Right cardiac atrium (tissue), 5 donors: Measurements from ENCODE around the gene BLOC1S5. TPM values are rescaled to one million over a fixed set of nuclear protein-coding genes. Genes with fewer than 3 reads are reported as not detected.

Experiments used
- ATAC-seq, 2 donors: fragments of 200-7000 bp; cut with Tn5 transposase; one replicate each; pipeline versions ENCODE4 v1.8.0 to v1.9.1; 2020; ENCODE audit warnings: moderate library complexity in 2 of 2, mild to moderate bottlenecking in 1 of 2
- DNase-seq, 3 donors: peaks; one replicate each; pipeline ENCODE4 v3.0.0-alpha.2; 2020
- H3K27ac ChIP-seq: one replicate; pipeline ENCODE4 v1.5.1; 2013; ENCODE audit warnings: mild to moderate bottlenecking, low read length, control low read depth, moderate library complexity
- H3K27me3 ChIP-seq: one replicate; pipeline ENCODE4 v1.6.1; 2013; ENCODE audit not compliant: control insufficient read depth, insufficient read depth
- H3K4me1 ChIP-seq: one replicate; pipeline ENCODE4 v1.6.1; 2013; ENCODE audit warnings: low read length; ENCODE audit not compliant: control insufficient read depth, insufficient read depth
- H3K4me3 ChIP-seq: one replicate; pipeline ENCODE4 v1.5.1; 2013; ENCODE audit warnings: low read length, control low read depth
- H3K9me3 ChIP-seq: one replicate; pipeline ENCODE4 v1.6.1; 2013; ENCODE audit warnings: low read length; ENCODE audit not compliant: control insufficient read depth
- WGBS: extraction: QIAGEN DNeasy Blood & Tissue Kit; methylation state at CpG from one replicate; pipeline ENCODE4 v1.1.7; 2013; 5-methylcytosine and 5-hydroxymethylcytosine counted together
- intact Hi-C, 4 donors: fragments of 100-400 bp; cut with DNase I; formaldehyde crosslinking; loops; one replicate each; pipeline versions ENCODE4 v1.11.0 to v1.14.0; 2022 to 2023
- polyA plus RNA-seq: library from polyadenylated mRNA; stranded (reverse); fragments of 200-250 nt; gene quantifications from one replicate; pipeline ENCODE4 v1.2.3, GENCODE V29; 2013
- total RNA-seq, 4 donors: library from RNA; stranded (reverse); fragmentation: NEBNext Ultra II Directional; extraction: Animal tissue kit (Norgen Biotek cat#: 25700); gene quantifications; one replicate each; pipeline ENCODE4 v1.2.1, GENCODE V29; 2021
- donor health status: healthy with polysubstance abuse.
- donor health status: DM: no; HTN: yes; CAD: no.
- donor health status: DM: no; HTN: no; CAD: no.
- donor health status: DM: no; HTN: yes; CAD: no; lungs with severe emphysema.
- donor health status: DM: yes; HTN: yes; CAD: no.

The BLOC1S5 gene
- total and polyA plus RNA-seq, 5 donors, result 6.1 to 10.9 (median 8.8) TPM

- Histone ChIP-seq H3K9me3 (no peaks in the 10 kb centered on the region), H3K4me1 (no peaks in the 10 kb centered on the region), H3K4me3 (no peak overlapping the region), H3K27me3 (no peaks in the 10 kb centered on the region), H3K27ac (no peak overlapping the region)
- ATAC-seq, result no peak
- no peak for DNase-seq
- 94% methylated on average over 2 of the region's 2 CpGs for WGBS
- intact Hi-C loops, result no loop called here
These were observed 14.9 kb upstream of the BLOC1S5 start for GRCh38 chr6:8079126-8079525.

GRCh38 chr6:8077991-8078390 is 13.8 kb upstream of the BLOC1S5 start:
- Histone ChIP-seq H3K4me1 (no peaks in the 10 kb centered on the region), H3K27me3 (no peaks in the 10 kb centered on the region), H3K9me3 (no peaks in the 10 kb centered on the region), H3K27ac (no peak overlapping the region), H3K4me3 (no peak overlapping the region)
- DNase-seq (no peak), ATAC-seq (no peak)
- intact Hi-C loops, result no loop called here
- 90% methylated on average over 2 of the region's 2 CpGs for WGBS

- WGBS, result 81% methylated on average over 3 of the region's 3 CpGs
- no peak for DNase-seq
- Histone ChIP-seq H3K9me3 (no peaks in the 10 kb centered on the region), H3K27me3 (no peaks in the 10 kb centered on the region), H3K4me3 (no peak overlapping the region), H3K27ac (no peak overlapping the region), H3K4me1 (no peaks in the 10 kb centered on the region)
- intact Hi-C loops, result no loop called here
- no peak for ATAC-seq
These were observed 11.5 kb upstream of the BLOC1S5 start for GRCh38 chr6:8075704-8076103.

- no peak for DNase-seq
- Histone ChIP-seq H3K9me3 (no peaks in the 10 kb centered on the region), H3K27ac (no peak overlapping the region), H3K4me3 (no peak overlapping the region), H3K4me1 (no peaks in the 10 kb centered on the region), H3K27me3 (no peaks in the 10 kb centered on the region)
- ATAC-seq, result no peak
- 88% methylated on average over 4 of the region's 4 CpGs for WGBS
- intact Hi-C loops, result no loop called here
These were observed 11.0 kb upstream of the BLOC1S5 start for GRCh38 chr6:8075185-8075584.

- Histone ChIP-seq H3K27ac (no peak overlapping the region), H3K4me3 (no peak overlapping the region), H3K27me3 (no peaks in the 10 kb centered on the region), H3K4me1 (no peaks in the 10 kb centered on the region), H3K9me3 (no peaks in the 10 kb centered on the region)
- peak; percentile 63 to 78 for ATAC-seq
- DNase-seq, result peak in 1 of 3 donors; percentile 29
- WGBS, result 28% methylated on average over 4 of the region's 4 CpGs
- intact Hi-C loops, result no loop called here
These were observed 10.0 kb upstream of the BLOC1S5 start for GRCh38 chr6:8074213-8074612.

GRCh38 chr6:8073758-8074157 is 9.6 kb upstream of the BLOC1S5 start:
- DNase-seq, result no peak
- no peak for ATAC-seq
- H3K4me3 ChIP-seq, result no peak overlapping the region
- no peak overlapping the region for H3K27ac ChIP-seq
- no peaks in the 10 kb centered on the region for H3K4me1 ChIP-seq
- intact Hi-C loops, result no loop called here
- no peaks in the 10 kb centered on the region for H3K9me3 ChIP-seq
- WGBS, result 37% methylated on average over 3 of the region's 3 CpGs
- H3K27me3 ChIP-seq, result no peaks in the 10 kb centered on the region

- H3K27ac ChIP-seq, result no peak overlapping the region
- H3K9me3 ChIP-seq, result no peaks in the 10 kb centered on the region
- H3K4me3 ChIP-seq, result no peak overlapping the region
- no peaks in the 10 kb centered on the region for H3K27me3 ChIP-seq
- ATAC-seq (no peak), DNase-seq (no peak)
- no peaks in the 10 kb centered on the region for H3K4me1 ChIP-seq
- WGBS, result 91% methylated on average over 8 of the region's 8 CpGs
- intact Hi-C loops, result no loop called here
These were observed 6.5 kb upstream of the BLOC1S5 start for GRCh38 chr6:8070718-8071117.

GRCh38 chr6:8069631-8070284 is 5.6 kb upstream of the BLOC1S5 start:
- H3K27me3 ChIP-seq, result no peaks in the 10 kb centered on the region
- no peaks in the 10 kb centered on the region for H3K9me3 ChIP-seq
- 72% methylated on average over 3 of the region's 3 CpGs for WGBS
- DNase-seq, result no peak
- intact Hi-C loops, result loop anchor here in 1 of 4 donors (10.0 kb wide), 1 partner anchor 345 kb away; the partner anchor contains the start of gene BMP6
- ATAC-seq, result no peak
- no peak overlapping the region for H3K27ac ChIP-seq
- H3K4me3 ChIP-seq, result no peak overlapping the region
- H3K4me1 ChIP-seq, result peaks cover 2% of the 10 kb centered on the region

GRCh38 chr6:8069151-8069550 is 5.0 kb upstream of the BLOC1S5 start:
- Histone ChIP-seq H3K27me3 (no peaks in the 10 kb centered on the region), H3K27ac (no peak overlapping the region), H3K4me1 (peaks cover 3% of the 10 kb centered on the region), H3K9me3 (no peaks in the 10 kb centered on the region), H3K4me3 (no peak overlapping the region)
- WGBS, result 73% methylated on average over 4 of the region's 4 CpGs
- no peak for DNase-seq
- ATAC-seq, result no peak
- intact Hi-C loops, result loop anchor here in 1 of 4 donors (10.0 kb wide), 1 partner anchor 344 kb away; the partner anchor contains the start of gene BMP6

GRCh38 chr6:8066108-8066507 is 1.9 kb upstream of the BLOC1S5 start:
- H3K27ac ChIP-seq, result no peak overlapping the region
- no peaks in the 10 kb centered on the region for H3K9me3 ChIP-seq
- H3K4me3 ChIP-seq, result no peak overlapping the region
- intact Hi-C loops, result loop anchor here in 1 of 4 donors (10.0 kb wide), 1 partner anchor 341 kb away; the partner anchor contains the start of gene BMP6
- H3K27me3 ChIP-seq, result no peaks in the 10 kb centered on the region
- ATAC-seq (no peak), DNase-seq (no peak)
- peaks cover 3% of the 10 kb centered on the region for H3K4me1 ChIP-seq
- WGBS, result 93% methylated on average over 4 of the region's 4 CpGs

- Histone ChIP-seq H3K4me1 (peaks cover 3% of the 10 kb centered on the region), H3K9me3 (no peaks in the 10 kb centered on the region), H3K27ac (no peak overlapping the region), H3K4me3 (no peak overlapping the region), H3K27me3 (no peaks in the 10 kb centered on the region)
- ATAC-seq (no peak), DNase-seq (no peak)
- WGBS, result 93% methylated on average over 4 of the region's 4 CpGs
- intact Hi-C loops, result loop anchor here in 1 of 4 donors (10.0 kb wide), 1 partner anchor 341 kb away; the partner anchor contains the start of gene BMP6
These were observed 1.3 kb upstream of the BLOC1S5 start for GRCh38 chr6:8065519-8065911.
